HUES64 (cell line): ENCODE results near the gene TSC2.
A peak's percentile ranks its signal among the peaks of the same experiment; 100 is the strongest.
"Not testable (repeated sequence)": the region's sequence is repeated elsewhere in the genome, so short reads cannot be mapped to it uniquely, and the experiment has no call there.

Source experiments
- H3K27ac ChIP-seq: 2 replicates; pipeline ENCODE4 v1.7.0; 2013; ENCODE audit warnings: low read depth, low read length, inconsistent platforms
- H3K27me3 ChIP-seq: 2 replicates; pipeline ENCODE4 v1.6.1; 2013; ENCODE audit warnings: mild to moderate bottlenecking, low read length; ENCODE audit not compliant: insufficient read depth
- H3K36me3 ChIP-seq: 2 replicates; pipeline ENCODE4 v1.6.1; 2013; ENCODE audit warnings: mild to moderate bottlenecking, low read length; ENCODE audit not compliant: insufficient read depth
- H3K4me1 ChIP-seq: 2 replicates; pipeline ENCODE4 v1.6.1; 2013; ENCODE audit warnings: mild to moderate bottlenecking, low read length, moderate library complexity; ENCODE audit not compliant: insufficient read depth
- H3K4me3 ChIP-seq: 2 replicates; pipeline ENCODE4 v1.5.1; 2013; ENCODE audit warnings: mild to moderate bottlenecking, low read length, moderate library complexity
- H3K9ac ChIP-seq: 2 replicates; pipeline ENCODE4 v1.6.1; 2013; ENCODE audit warnings: mild to moderate bottlenecking, low read depth, low read length
- H3K9me3 ChIP-seq: 2 replicates; pipeline ENCODE4 v1.6.1; 2013; ENCODE audit warnings: low read depth, low read length; ENCODE audit not compliant: insufficient read depth
- WGBS: fragments of 150-250, 120-280 bp; methylation state at CpG from one replicate; pipeline ENCODE4 v1.1.7; 2013; ENCODE audit warnings: missing lambda C conversion rate; 5-methylcytosine and 5-hydroxymethylcytosine counted together

TSC2 gene

GRCh38 chr16:2122934-2123683 is 75.3 kb downstream of the TSC2 start:
- WGBS, result 88% methylated on average over 11 of the region's 26 CpGs
- not testable (repeated sequence) for H3K27me3 ChIP-seq, H3K27ac ChIP-seq, H3K4me3 ChIP-seq, H3K9me3 ChIP-seq, H3K4me1 ChIP-seq, H3K36me3 ChIP-seq, H3K9ac ChIP-seq

GRCh38 chr16:2123706-2124376 is 76.1 kb downstream of the TSC2 start:
- H3K4me3 ChIP-seq, H3K27me3 ChIP-seq, H3K27ac ChIP-seq, H3K4me1 ChIP-seq, H3K9me3 ChIP-seq, H3K36me3 ChIP-seq: not testable (repeated sequence)
- 81% methylated on average over 16 of the region's 27 CpGs for WGBS
- peak overlapping the region; percentile 60; the same call in 1 of the 2 replicates for H3K9ac ChIP-seq

GRCh38 chr16:2124377-2124693 is 76.5 kb downstream of the TSC2 start:
- H3K27me3 ChIP-seq, H3K36me3 ChIP-seq, H3K4me3 ChIP-seq, H3K4me1 ChIP-seq, H3K9me3 ChIP-seq: not testable (repeated sequence)
- Histone ChIP-seq H3K27ac (peak overlapping the region; percentile 90), H3K9ac (peak overlapping the region; percentile 60)
- 61% methylated on average over 11 of the region's 11 CpGs for WGBS

GRCh38 chr16:2124694-2125444 is 77.1 kb downstream of the TSC2 start:
- Histone ChIP-seq H3K4me3 (0 out of 2 replicates have a peak overlapping the region, but pooled peaks have one; percentile 19), H3K9ac (peak overlapping the region; percentile 60)
- 18% methylated on average over 33 of the region's 37 CpGs for WGBS

GRCh38 chr16:2125609-2126008 is 77.8 kb downstream of the TSC2 start:
- H3K4me3 ChIP-seq, result not testable (repeated sequence)

More at GRCh38 chr16:2124694-2125444, 77.1 kb downstream of the TSC2 start:
- peak overlapping the region; percentile 90 for H3K27ac ChIP-seq
- H3K27me3 ChIP-seq, H3K36me3 ChIP-seq, H3K4me1 ChIP-seq, H3K9me3 ChIP-seq: not testable (repeated sequence)

GRCh38 chr16:2126161-2126743 is 78.5 kb downstream of the TSC2 start:
- H3K4me1 ChIP-seq, H3K36me3 ChIP-seq, H3K9ac ChIP-seq, H3K4me3 ChIP-seq, H3K27me3 ChIP-seq, H3K27ac ChIP-seq, H3K9me3 ChIP-seq: not testable (repeated sequence)
- WGBS, result 90% methylated on average over 20 of the region's 21 CpGs

More at GRCh38 chr16:2125609-2126008, 77.8 kb downstream of the TSC2 start:
- 60% methylated on average over 10 of the region's 11 CpGs for WGBS
- Histone ChIP-seq H3K27ac (peak overlapping the region; percentile 90), H3K9ac (peak overlapping the region; percentile 60; the same call in 1 of the 2 replicates)
- not testable (repeated sequence) for H3K36me3 ChIP-seq, H3K4me1 ChIP-seq, H3K27me3 ChIP-seq, H3K9me3 ChIP-seq

GRCh38 chr16:2126928-2127556 is 79.3 kb downstream of the TSC2 start:
- not testable (repeated sequence) for H3K27ac ChIP-seq, H3K4me3 ChIP-seq, H3K9ac ChIP-seq, H3K36me3 ChIP-seq, H3K9me3 ChIP-seq, H3K27me3 ChIP-seq, H3K4me1 ChIP-seq
- WGBS, result 91% methylated on average over 31 of the region's 31 CpGs

GRCh38 chr16:2127630-2128280 is 80.0 kb downstream of the TSC2 start:
- not testable (repeated sequence) for H3K27me3 ChIP-seq, H3K9ac ChIP-seq, H3K36me3 ChIP-seq, H3K4me1 ChIP-seq, H3K9me3 ChIP-seq, H3K4me3 ChIP-seq, H3K27ac ChIP-seq
- 11% methylated on average over 3 of the region's 3 CpGs for WGBS

GRCh38 chr16:2129251-2129650 is 81.5 kb downstream of the TSC2 start:
- not testable (repeated sequence) for H3K27ac ChIP-seq, H3K4me1 ChIP-seq, H3K9ac ChIP-seq, H3K27me3 ChIP-seq, H3K4me3 ChIP-seq, H3K9me3 ChIP-seq, H3K36me3 ChIP-seq
- 95% methylated on average over 8 of the region's 11 CpGs for WGBS

GRCh38 chr16:2129890-2130447 is 82.2 kb downstream of the TSC2 start:
- WGBS, result 90% methylated on average over 22 of the region's 22 CpGs
- not testable (repeated sequence) for H3K27ac ChIP-seq

More at GRCh38 chr16:2129890-2130447, 82.2 kb downstream of the TSC2 start:
- H3K27me3 ChIP-seq, H3K9ac ChIP-seq, H3K9me3 ChIP-seq, H3K4me3 ChIP-seq, H3K4me1 ChIP-seq, H3K36me3 ChIP-seq: not testable (repeated sequence)
